ENCODE measurements around the gene SLC25A44. TPM values are rescaled to one million over a fixed set of nuclear protein-coding genes. Genes with fewer than 3 reads are reported as not detected.
A peak's percentile ranks its signal among the peaks of the same experiment; 100 is the strongest.

The SLC25A44 gene
- total RNA-seq, 1 donor from 2014 or later = 18.2 TPM

DNA sequence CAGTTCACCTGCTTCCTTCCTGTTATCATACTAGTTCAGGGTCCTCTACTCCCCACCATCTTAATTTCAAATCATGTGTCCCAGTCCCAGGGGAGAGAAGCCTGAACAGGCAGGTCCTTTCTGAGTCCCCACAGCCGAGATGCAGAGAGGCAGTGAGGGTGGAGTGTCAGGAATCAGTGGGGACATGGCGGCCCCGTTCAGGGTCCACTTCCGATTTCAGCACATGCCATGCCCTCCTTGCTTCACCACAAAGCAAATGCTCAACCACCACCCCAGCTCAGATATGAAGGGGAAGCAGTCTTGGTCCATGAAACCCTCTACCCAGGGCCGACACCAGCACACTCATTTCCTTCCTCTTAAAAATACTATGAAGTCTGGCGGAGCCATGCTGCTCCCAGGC is 45.7 kb upstream of the SLC25A44 start:
- no peak for DNase-seq (ENCODE audit: low read depth)
- H3K27me3 ChIP-seq (ENCODE audit: control insufficient read depth, insufficient read depth, low read length) = peaks cover 24% of the 10 kb centered on the region
- TF ChIP-seq, protein P1, sequence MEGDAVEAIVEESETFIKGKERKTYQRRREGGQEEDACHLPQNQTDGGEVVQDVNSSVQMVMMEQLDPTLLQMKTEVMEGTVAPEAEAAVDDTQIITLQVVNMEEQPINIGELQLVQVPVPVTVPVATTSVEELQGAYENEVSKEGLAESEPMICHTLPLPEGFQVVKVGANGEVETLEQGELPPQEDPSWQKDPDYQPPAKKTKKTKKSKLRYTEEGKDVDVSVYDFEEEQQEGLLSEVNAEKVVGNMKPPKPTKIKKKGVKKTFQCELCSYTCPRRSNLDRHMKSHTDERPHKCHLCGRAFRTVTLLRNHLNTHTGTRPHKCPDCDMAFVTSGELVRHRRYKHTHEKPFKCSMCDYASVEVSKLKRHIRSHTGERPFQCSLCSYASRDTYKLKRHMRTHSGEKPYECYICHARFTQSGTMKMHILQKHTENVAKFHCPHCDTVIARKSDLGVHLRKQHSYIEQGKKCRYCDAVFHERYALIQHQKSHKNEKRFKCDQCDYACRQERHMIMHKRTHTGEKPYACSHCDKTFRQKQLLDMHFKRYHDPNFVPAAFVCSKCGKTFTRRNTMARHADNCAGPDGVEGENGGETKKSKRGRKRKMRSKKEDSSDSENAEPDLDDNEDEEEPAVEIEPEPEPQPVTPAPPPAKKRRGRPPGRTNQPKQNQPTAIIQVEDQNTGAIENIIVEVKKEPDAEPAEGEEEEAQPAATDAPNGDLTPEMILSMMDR (IDR thresholded peaks at IDR 0.05; ENCODE audit: insufficient read depth, low read length, poor library complexity, severe bottlenecking) = no peak
- no peak overlapping the region for H3K4me3 ChIP-seq (ENCODE audit: low read depth, low read length)
- H3K36me3 ChIP-seq (ENCODE audit: control insufficient read depth, insufficient read depth, low read length) = no peaks in the 10 kb centered on the region

DNA sequence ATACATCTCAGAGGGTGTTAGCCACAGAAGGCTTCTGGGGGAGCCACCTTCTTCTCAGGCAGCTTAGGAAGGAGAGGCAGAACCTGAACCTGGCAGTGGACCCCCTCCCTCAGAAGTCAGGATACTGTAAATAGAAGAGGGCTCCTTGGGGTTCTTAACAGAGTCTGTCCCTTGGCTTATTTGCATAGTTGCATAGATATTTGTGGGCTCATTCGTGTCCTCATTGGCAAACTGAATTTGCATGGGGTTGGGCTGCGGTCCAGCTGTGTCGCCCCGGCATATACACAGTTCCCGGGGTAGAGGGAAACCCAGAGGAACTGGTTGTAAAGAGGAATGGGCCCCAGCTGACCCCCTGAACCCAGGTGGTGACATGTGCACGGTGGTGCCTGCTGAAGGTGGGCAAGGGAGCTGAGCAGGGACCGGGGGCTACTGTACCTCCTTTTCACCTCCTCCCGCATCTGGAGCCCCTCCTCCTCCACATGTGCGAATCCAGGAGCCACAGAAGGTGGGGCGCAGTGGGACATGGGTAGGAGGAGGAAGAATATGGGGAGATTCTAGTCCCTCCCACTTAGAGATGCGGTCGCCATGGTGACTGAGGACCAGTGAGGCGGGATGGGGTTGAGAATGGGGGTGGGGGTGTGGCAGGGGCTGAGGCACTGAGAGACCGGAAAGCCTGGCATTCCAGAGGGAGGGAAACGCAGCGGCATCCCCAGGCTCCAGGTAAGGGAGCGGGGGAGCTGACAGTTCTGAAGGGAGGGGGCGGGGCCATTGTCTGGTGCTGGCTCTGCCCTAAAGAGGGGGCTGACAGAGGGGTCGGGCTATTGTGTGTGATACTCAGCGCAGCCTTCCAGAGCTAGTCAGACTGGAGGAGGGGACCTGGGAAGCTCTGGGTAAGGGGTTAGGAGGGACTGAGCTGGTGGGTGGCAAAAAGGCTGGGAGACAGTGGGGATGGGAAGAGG is 44.3 kb upstream of the SLC25A44 start:
- H3K4me3 ChIP-seq (ENCODE audit: low read depth, low read length) = no peak overlapping the region
- H3K36me3 ChIP-seq (ENCODE audit: control insufficient read depth, insufficient read depth, low read length) = no peaks in the 10 kb centered on the region
- TF ChIP-seq, protein P1 (IDR thresholded peaks at IDR 0.05; ENCODE audit: insufficient read depth, low read length, poor library complexity, severe bottlenecking) = no peak
- peaks cover 29% of the 10 kb centered on the region for H3K27me3 ChIP-seq (ENCODE audit: control insufficient read depth, insufficient read depth, low read length)
- no peak for DNase-seq (ENCODE audit: low read depth)

DNA sequence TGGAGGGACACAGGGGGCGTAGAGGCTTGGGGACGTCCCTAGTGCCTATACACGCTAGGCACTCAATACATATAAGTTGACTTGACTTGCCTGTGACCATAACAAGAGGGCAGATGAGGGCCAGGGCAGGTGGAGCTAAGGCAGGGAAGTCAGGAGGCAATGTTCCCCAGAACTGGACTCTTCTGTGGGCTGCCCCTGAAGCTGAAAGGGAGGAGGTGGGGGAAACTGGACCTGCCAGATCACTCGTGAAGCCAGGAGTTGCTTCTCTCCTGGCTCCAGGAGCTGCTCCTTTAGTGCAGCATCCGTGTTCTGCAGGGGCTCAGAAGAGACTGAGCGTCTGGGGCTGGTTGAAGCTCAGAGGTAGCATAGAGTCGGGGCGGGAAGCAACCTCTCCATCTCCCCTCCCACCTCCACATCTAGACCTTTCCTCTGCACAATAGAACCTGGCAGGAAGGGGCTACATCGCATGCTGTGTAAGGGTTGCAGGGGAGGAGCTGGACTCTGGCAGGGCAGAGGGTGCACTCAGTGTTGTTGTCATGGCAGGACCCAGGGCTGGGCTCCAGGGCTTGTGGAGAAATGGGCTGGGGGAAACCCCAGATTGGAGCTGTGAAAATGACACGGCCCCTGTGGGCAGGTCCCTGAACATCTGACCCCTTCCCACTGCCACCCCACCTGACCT is 43.4 kb upstream of the SLC25A44 start:
- TF ChIP-seq, protein P1 (IDR thresholded peaks at IDR 0.05; ENCODE audit: insufficient read depth, low read length, poor library complexity, severe bottlenecking) = no peak
- Histone ChIP-seq H3K36me3 (ENCODE audit: control insufficient read depth, insufficient read depth, low read length) (no peaks in the 10 kb centered on the region), H3K27me3 (ENCODE audit: control insufficient read depth, insufficient read depth, low read length) (peaks cover 31% of the 10 kb centered on the region), H3K4me3 (ENCODE audit: low read depth, low read length) (no peak overlapping the region)
- DNase-seq (ENCODE audit: low read depth) = no peak

DNA sequence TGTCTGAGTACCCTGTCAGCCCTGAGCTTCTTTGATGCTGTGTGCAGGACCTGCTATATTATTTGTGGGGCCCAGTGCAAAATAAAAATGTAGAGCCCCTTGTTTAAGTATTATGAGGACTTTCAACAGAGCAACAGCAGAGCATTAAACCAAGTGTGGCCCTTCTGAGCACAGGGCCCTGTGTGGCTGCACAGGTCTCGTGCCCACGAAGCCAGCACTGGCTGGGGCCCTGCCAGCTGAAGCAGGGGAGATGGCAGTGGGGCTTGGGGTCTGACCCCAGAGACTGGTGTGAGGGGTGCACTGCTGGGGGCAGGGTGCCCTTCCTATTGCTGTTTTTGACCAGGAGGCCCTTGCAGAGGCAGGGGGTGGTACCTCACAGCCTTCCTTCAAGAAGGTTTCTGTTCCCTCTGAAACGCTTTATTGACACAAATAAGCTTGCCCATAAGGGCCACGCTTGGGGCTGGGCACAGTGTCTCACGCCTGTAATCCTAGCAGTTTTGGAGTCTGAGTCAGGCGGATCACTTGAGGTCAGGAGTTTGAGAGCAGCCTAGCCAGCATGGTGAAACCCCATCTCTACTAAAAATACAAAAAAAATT is 42.7 kb upstream of the SLC25A44 start:
- TF ChIP-seq, protein P1 (IDR thresholded peaks at IDR 0.05; ENCODE audit: insufficient read depth, low read length, poor library complexity, severe bottlenecking) = no peak
- no peak for DNase-seq (ENCODE audit: low read depth)
- Histone ChIP-seq H3K4me3 (ENCODE audit: low read depth, low read length) (no peak overlapping the region), H3K36me3 (ENCODE audit: control insufficient read depth, insufficient read depth, low read length) (no peaks in the 10 kb centered on the region), H3K27me3 (ENCODE audit: control insufficient read depth, insufficient read depth, low read length) (peaks cover 35% of the 10 kb centered on the region)

DNA sequence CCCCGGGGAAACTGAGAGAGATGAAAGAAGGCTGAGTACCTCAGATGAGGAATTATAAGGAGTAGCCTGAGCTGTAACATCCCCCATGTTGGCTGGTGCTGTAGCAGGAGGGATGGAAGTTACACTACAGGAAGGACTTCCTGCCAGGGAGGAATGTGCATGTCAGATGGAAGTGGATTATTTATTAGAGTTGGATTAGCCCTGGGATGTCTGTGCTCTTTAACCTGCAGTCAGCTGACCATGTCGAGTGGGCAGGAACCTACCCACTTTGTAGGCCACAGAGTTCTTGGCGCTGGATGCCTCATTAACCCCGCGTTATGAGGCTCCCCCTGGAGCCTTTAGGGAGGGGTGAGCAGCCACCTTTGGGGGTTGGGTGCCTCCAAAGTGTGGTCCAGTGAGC is 41.3 kb upstream of the SLC25A44 start:
- TF ChIP-seq, protein P1 (IDR thresholded peaks at IDR 0.05; ENCODE audit: insufficient read depth, low read length, poor library complexity, severe bottlenecking) = no peak
- H3K4me3 ChIP-seq (ENCODE audit: low read depth, low read length) = no peak overlapping the region
- H3K36me3 ChIP-seq (ENCODE audit: control insufficient read depth, insufficient read depth, low read length) = no peaks in the 10 kb centered on the region
- peak; percentile 83 for DNase-seq (ENCODE audit: low read depth)
- peaks cover 33% of the 10 kb centered on the region for H3K27me3 ChIP-seq (ENCODE audit: control insufficient read depth, insufficient read depth, low read length)
